ENCODE measurements around the gene PACRG. TPM values are rescaled to one million over a fixed set of nuclear protein-coding genes. Genes with fewer than 3 reads are reported as not detected.

PACRG gene
- total RNA-seq, 1 donor from 2014 or later = 1.1 TPM

DNA sequence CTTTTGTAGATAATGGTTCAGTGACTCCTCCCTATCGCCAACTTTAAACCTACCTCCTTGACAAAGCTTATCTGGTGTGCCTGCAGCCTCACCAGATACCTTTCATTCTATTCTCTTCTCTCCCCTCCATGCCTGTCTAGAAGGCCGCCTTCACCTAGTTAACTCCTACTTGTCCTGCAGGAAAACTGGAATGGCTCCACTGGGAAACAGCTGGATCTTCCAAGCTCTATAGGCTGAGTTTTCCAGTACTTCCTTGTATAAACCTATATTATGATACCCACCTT, 6.4 kb upstream of the PACRG start:
- Mint-ChIP-seq H3K36me3 (ENCODE audit: low read depth) (peaks cover 2% of the 10 kb centered on the region), H3K27ac (ENCODE audit: unreplicated experiment) (no peak overlapping the region), H3K4me1 (ENCODE audit: low read depth) (peaks cover 8% of the 10 kb centered on the region), H3K4me3 (ENCODE audit: unreplicated experiment) (no peak overlapping the region), H3K9me3 (ENCODE audit: low read depth) (peaks cover 3% of the 10 kb centered on the region), H3K27me3 (ENCODE audit: low read depth) (no peaks in the 10 kb centered on the region)
- DNase-seq (ENCODE audit: low spot score) = no peak
- TF ChIP-seq, protein P1, sequence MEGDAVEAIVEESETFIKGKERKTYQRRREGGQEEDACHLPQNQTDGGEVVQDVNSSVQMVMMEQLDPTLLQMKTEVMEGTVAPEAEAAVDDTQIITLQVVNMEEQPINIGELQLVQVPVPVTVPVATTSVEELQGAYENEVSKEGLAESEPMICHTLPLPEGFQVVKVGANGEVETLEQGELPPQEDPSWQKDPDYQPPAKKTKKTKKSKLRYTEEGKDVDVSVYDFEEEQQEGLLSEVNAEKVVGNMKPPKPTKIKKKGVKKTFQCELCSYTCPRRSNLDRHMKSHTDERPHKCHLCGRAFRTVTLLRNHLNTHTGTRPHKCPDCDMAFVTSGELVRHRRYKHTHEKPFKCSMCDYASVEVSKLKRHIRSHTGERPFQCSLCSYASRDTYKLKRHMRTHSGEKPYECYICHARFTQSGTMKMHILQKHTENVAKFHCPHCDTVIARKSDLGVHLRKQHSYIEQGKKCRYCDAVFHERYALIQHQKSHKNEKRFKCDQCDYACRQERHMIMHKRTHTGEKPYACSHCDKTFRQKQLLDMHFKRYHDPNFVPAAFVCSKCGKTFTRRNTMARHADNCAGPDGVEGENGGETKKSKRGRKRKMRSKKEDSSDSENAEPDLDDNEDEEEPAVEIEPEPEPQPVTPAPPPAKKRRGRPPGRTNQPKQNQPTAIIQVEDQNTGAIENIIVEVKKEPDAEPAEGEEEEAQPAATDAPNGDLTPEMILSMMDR (IDR thresholded peaks at IDR 0.05) = no peak

DNA sequence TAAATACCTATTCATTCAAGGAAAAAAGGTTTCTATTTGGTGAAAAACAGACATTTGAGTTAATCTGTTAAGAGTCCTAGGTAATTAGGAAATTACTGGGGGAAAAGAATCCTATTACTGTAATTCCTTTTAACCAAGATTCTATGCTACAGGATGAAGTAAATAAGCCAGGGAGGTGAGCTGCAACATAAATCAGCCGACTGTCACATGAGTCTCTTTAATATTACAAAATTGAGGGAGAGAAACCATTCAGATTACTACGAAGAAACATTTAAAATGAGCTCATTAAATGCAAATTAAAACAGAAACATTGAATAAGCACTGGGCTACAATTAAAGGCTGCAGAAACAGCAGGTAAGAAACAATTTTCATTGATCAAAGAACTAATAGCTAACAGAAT, 5.5 kb upstream of the PACRG start:
- Mint-ChIP-seq H3K36me3 (ENCODE audit: low read depth) (no peaks in the 10 kb centered on the region), H3K27ac (ENCODE audit: unreplicated experiment) (no peak overlapping the region), H3K4me1 (ENCODE audit: low read depth) (peaks cover 15% of the 10 kb centered on the region), H3K9me3 (ENCODE audit: low read depth) (no peaks in the 10 kb centered on the region), H3K27me3 (ENCODE audit: low read depth) (no peaks in the 10 kb centered on the region), H3K4me3 (ENCODE audit: unreplicated experiment) (no peak overlapping the region)
- DNase-seq (ENCODE audit: low spot score) = no peak
- TF ChIP-seq, protein P1 (IDR thresholded peaks at IDR 0.05) = no peak

DNA sequence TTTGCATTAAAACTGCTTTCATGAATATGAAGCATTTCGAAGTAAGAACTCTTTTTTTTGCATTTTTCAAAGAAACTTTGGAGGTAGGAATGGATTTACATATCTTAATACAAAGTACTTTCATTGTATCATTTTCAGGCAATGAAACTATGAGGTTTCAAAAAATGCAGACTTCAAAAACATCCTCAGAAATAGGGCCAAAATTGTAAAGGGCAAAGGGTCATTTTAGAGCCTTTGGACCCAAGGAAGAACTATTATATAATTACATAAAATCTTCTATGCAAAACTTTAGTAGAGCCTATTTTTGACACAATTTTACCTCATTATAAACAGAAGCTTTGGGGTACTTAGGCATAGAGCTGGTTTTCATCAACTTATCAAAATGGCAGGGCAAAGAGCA, 5.1 kb upstream of the PACRG start:
- no peak for DNase-seq (ENCODE audit: low spot score)
- H3K4me3 Mint-ChIP-seq (ENCODE audit: unreplicated experiment) = no peak overlapping the region
- TF ChIP-seq, protein P1 (IDR thresholded peaks at IDR 0.05) = no peak
- H3K9me3 Mint-ChIP-seq (ENCODE audit: low read depth) = no peaks in the 10 kb centered on the region
- H3K36me3 Mint-ChIP-seq (ENCODE audit: low read depth) = no peaks in the 10 kb centered on the region
- H3K4me1 Mint-ChIP-seq (ENCODE audit: low read depth) = peaks cover 15% of the 10 kb centered on the region
- H3K27ac Mint-ChIP-seq (ENCODE audit: unreplicated experiment) = no peak overlapping the region
- H3K27me3 Mint-ChIP-seq (ENCODE audit: low read depth) = no peaks in the 10 kb centered on the region

DNA sequence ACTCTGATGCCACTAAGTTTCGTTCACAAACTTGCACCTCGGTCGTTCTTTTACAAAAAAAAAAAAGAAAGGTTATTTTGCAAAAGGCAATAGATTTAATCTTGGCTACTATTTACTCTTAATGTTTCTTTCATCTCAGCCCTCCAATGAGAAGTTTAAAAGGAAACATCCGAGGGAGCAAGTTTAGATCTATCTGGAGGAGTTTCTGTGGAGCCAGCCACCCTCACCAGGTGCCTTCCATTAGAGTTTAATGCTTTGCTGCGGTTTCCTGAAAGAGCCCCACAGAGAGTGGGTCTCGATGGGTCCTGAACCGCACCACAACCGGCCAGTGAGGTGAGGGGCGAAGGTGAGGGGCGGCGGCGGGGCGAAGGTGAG, 840 bp upstream of the PACRG start:
- H3K9me3 Mint-ChIP-seq (ENCODE audit: low read depth) = peaks cover 6% of the 10 kb centered on the region
- peaks cover 3% of the 10 kb centered on the region for H3K36me3 Mint-ChIP-seq (ENCODE audit: low read depth)
- no peak for DNase-seq (ENCODE audit: low spot score)
- peaks cover 22% of the 10 kb centered on the region for H3K4me1 Mint-ChIP-seq (ENCODE audit: low read depth)
- peak overlapping the region; percentile 93 for H3K27ac Mint-ChIP-seq (ENCODE audit: unreplicated experiment)
- H3K4me3 Mint-ChIP-seq (ENCODE audit: unreplicated experiment) = peak overlapping the region; percentile 85
- TF ChIP-seq, protein P1 (IDR thresholded peaks at IDR 0.05) = no peak
- H3K27me3 Mint-ChIP-seq (ENCODE audit: low read depth) = no peaks in the 10 kb centered on the region

DNA sequence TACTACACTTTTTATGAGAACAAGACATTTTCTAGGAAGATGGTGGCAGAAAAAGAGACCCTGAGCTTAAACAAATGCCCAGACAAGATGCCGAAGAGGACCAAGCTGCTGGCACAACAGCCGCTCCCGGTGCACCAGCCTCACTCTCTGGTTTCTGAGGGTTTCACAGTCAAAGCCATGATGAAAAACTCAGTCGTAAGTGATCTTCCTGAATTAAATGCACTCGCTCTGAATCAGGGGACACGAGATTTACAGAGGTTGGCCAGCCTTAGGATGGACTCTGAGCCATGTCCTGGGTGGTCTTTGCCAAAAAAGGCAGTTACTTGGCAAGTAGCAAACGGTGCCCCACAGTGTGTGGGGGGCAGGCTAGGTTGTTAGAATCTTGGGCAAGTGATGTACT, 423 bp downstream of the PACRG start:
- DNase-seq (ENCODE audit: low spot score) = no peak
- Mint-ChIP-seq H3K36me3 (ENCODE audit: low read depth) (peaks cover 3% of the 10 kb centered on the region), H3K27ac (ENCODE audit: unreplicated experiment) (peak overlapping the region; percentile 97), H3K9me3 (ENCODE audit: low read depth) (peaks cover 6% of the 10 kb centered on the region), H3K27me3 (ENCODE audit: low read depth) (no peaks in the 10 kb centered on the region), H3K4me3 (ENCODE audit: unreplicated experiment) (peak overlapping the region; percentile 85), H3K4me1 (ENCODE audit: low read depth) (peaks cover 22% of the 10 kb centered on the region)
- TF ChIP-seq, protein P1 (IDR thresholded peaks at IDR 0.05) = no peak
